Measurements from ENCODE around the gene RGS8.

RGS8 gene

GRCh38 chr1:182680408-182680807 lies 4.0 kb downstream of the RGS8 start:
- TF ChIP-seq CTCF (IDR thresholded peaks at IDR 0.05): no peak
- no peak for DNase-seq (ENCODE audit: low spot score)
- no peak overlapping the region for H3K27ac ChIP-seq
- no peak overlapping the region for H3K4me3 ChIP-seq

GRCh38 chr1:182679684-182680083 lies 4.7 kb downstream of the RGS8 start:
- no peak overlapping the region for H3K4me3 ChIP-seq
- no peak overlapping the region for H3K27ac ChIP-seq
- no peak for DNase-seq (ENCODE audit: low spot score)
- TF ChIP-seq CTCF (IDR thresholded peaks at IDR 0.05): no peak

- no peak for DNase-seq (ENCODE audit: low spot score)
- no peak overlapping the region for H3K27ac ChIP-seq
- no peak overlapping the region for H3K4me3 ChIP-seq
- TF ChIP-seq CTCF (IDR thresholded peaks at IDR 0.05): no peak
These were observed 6.8 kb downstream of the RGS8 start for GRCh38 chr1:182677397-182678098.

GRCh38 chr1:182676274-182676673 lies 8.1 kb downstream of the RGS8 start:
- DNase-seq (ENCODE audit: low spot score): no peak
- H3K4me3 ChIP-seq: no peak overlapping the region
- H3K27ac ChIP-seq: no peak overlapping the region
- no peak for TF ChIP-seq CTCF (IDR thresholded peaks at IDR 0.05)

- H3K4me3 ChIP-seq: no peak overlapping the region
- no peak for TF ChIP-seq CTCF (IDR thresholded peaks at IDR 0.05)
- DNase-seq (ENCODE audit: low spot score): peak; percentile 77
- peak overlapping the region; percentile 50 to 63 for H3K27ac ChIP-seq
These were observed 9.8 kb downstream of the RGS8 start for GRCh38 chr1:182674346-182675246.

GRCh38 chr1:182672487-182672836 lies 11.9 kb downstream of the RGS8 start:
- no peak for TF ChIP-seq CTCF (IDR thresholded peaks at IDR 0.05)
- no peak for DNase-seq (ENCODE audit: low spot score)
- H3K27ac ChIP-seq: no peak overlapping the region
- no peak overlapping the region for H3K4me3 ChIP-seq
